Memory B cell (primary cell): ENCODE measurements around the gene GRIK5.
"Not testable (repeated sequence)": the region's sequence is repeated elsewhere in the genome, so short reads cannot be mapped to it uniquely, and the experiment has no call there.

ENCODE experiments used
- ATAC-seq: fragments of 150-1000 bp; cut with Tn5 transposase; 2 replicates; pipeline ENCODE4 v1.10.0; 2021; ENCODE audit warnings: low read depth, mild to moderate bottlenecking, moderate library complexity
- DNase-seq, 2 donors: peaks; one replicate each; pipeline ENCODE4 v3.0.0; 2022; ENCODE audit warnings: low spot score in 2 of 2
- H3K27ac Mint-ChIP-seq: one replicate; pipeline ENCODE4 v1.8.0; 2022; ENCODE audit warnings: mild to moderate bottlenecking, moderate library complexity, mixed read lengths
- H3K27me3 Mint-ChIP-seq: one replicate; pipeline ENCODE4 v1.8.0; 2022; ENCODE audit warnings: mixed read lengths
- H3K36me3 Mint-ChIP-seq: one replicate; pipeline ENCODE4 v1.8.0; 2022; ENCODE audit warnings: mild to moderate bottlenecking, mixed read lengths
- H3K4me1 Mint-ChIP-seq: one replicate; pipeline ENCODE4 v1.8.0; 2022; ENCODE audit warnings: mixed read lengths
- H3K4me3 Mint-ChIP-seq: one replicate; pipeline ENCODE4 v1.8.0; 2022; ENCODE audit warnings: mild to moderate bottlenecking, moderate library complexity, mixed read lengths
- H3K9me3 Mint-ChIP-seq: one replicate; pipeline ENCODE4 v1.8.0; 2022; ENCODE audit warnings: mixed read lengths

The GRIK5 gene

DNA sequence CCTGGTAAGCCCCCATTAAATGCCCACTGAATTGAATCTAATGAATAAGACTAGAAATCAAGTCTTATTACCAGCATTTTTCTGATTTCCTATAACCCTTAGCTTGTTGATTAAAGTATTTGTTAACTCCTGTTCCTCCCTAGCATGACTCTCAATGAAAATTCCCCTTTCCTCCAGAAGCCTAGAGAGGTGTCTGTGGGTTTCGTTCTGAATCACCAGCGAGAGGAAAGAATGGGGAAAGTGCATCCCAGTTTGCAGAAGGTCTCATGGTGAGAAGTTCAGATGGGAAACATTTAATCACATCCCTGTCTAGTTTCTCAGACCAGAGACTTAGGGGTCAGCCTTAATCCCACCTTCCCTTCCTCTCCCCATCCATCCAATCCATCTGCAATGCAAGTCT, 35.4 kb upstream of the GRIK5 start:
- Mint-ChIP-seq H3K36me3 (peaks cover 29% of the 10 kb centered on the region), H3K27me3 (no peaks in the 10 kb centered on the region), H3K4me1 (peaks cover 35% of the 10 kb centered on the region), H3K9me3 (no peaks in the 10 kb centered on the region), H3K4me3 (no peak overlapping the region), H3K27ac (peak overlapping the region; percentile 82)
- ATAC-seq, result no peak
- DNase-seq, result no peak

DNA sequence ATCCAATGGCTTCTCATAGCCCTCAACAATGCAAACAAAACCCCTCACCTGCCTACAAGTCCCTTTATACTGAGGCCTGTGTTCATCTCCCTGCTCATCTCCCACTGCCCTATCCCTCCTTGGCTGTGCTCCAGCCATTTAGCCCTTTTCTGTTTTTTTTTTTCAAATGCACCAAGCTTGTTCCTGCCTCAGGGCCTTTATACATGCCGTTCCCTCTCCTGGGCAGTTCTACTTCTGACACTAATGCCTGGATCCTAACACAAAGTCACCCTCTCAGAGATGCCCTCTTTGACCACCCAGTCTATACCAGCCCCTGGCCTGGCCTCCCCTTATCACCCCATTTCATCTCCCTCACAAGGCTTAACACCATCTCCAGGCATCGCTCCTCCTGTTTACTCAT, 32.9 kb upstream of the GRIK5 start:
- ATAC-seq, result no peak
- Mint-ChIP-seq H3K27me3 (no peaks in the 10 kb centered on the region), H3K4me1 (peaks cover 26% of the 10 kb centered on the region)

DNA sequence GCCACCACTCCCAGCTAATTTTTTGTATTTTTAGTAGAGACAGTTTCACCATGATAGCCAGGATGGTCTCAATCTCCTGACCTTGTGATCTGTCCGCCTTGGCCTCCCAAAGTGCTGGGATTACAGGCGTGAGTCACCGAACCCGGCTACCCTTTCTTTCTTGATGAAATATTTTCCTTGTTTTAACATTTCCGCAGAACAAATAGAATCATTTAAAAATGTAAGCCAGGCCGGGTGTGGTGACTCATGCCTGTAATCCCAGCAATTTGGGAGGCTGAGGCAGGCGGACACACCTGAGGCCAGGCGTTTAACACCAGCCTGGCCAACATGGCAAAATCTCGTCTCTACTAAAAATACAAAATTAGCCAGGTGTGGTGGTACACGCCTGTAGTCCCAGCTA, 30.2 kb upstream of the GRIK5 start:
- H3K4me3 Mint-ChIP-seq, ATAC-seq, H3K27me3 Mint-ChIP-seq, H3K9me3 Mint-ChIP-seq, DNase-seq, H3K27ac Mint-ChIP-seq: not testable (repeated sequence)
- peaks cover 27% of the 10 kb centered on the region for H3K36me3 Mint-ChIP-seq
- peaks cover 19% of the 10 kb centered on the region for H3K4me1 Mint-ChIP-seq

More for the DNA sequence above, 32.9 kb upstream of the GRIK5 start:
- Mint-ChIP-seq H3K36me3 (peaks cover 32% of the 10 kb centered on the region), H3K4me3 (no peak overlapping the region), H3K9me3 (no peaks in the 10 kb centered on the region), H3K27ac (peak overlapping the region; percentile 9)
- no peak for DNase-seq

DNA sequence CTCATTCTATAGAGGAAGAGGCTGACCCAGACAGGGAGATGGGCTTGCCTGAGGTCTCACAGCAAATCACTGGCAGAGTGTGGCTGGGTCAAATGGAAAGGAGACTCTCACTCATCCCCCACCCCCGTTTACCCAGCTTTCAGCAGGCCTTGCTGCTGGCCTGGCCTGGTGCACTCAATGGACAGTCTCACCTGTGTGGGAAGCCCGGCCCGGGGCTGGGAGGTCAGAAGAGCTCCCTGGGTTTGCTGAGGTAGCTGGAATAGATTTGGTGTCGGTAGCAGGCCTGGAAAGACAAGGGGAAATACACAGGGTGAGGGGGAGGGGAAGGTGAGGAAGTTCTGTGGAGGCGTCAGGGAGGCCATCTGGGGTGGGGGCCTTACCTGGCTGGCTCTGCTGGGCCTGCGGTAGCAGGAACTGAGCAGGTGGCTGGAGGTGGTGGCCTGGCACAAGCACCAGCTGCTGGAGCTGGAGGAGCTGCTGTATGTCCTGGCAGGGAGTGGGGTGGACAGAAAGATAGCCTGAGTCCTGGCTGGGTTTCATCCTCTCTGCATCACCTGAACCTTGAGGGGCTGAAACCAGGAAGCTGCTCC, 29.4 kb upstream of the GRIK5 start:
- Mint-ChIP-seq H3K27me3 (no peaks in the 10 kb centered on the region), H3K4me1 (peaks cover 16% of the 10 kb centered on the region), H3K27ac (peak overlapping the region; percentile 36), H3K9me3 (no peaks in the 10 kb centered on the region), H3K4me3 (no peak overlapping the region), H3K36me3 (peaks cover 25% of the 10 kb centered on the region)
- ATAC-seq (no peak), DNase-seq (no peak)

DNA sequence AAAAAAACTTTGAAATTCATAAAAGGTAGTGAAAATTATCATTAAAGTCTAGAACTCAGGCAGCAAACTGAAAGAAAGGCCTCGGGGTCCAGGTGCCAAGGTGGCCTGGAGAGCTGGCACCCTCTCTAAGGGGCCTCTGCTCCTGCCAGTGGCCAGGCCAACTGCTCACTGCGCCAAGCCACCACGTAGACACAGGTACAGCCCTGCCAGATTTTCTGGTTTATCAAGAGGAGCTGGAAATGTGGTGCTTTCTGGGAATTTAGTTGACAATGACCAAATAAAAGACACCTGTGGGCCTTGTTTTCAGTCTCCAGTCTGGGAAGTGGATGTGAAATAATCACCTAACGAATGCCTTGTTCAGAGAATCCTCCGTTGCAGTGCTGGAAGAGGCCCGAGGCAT, 28.8 kb upstream of the GRIK5 start:
- no peaks in the 10 kb centered on the region for H3K9me3 Mint-ChIP-seq
- no peaks in the 10 kb centered on the region for H3K27me3 Mint-ChIP-seq
- H3K36me3 Mint-ChIP-seq, result peaks cover 29% of the 10 kb centered on the region
- H3K4me1 Mint-ChIP-seq, result peaks cover 16% of the 10 kb centered on the region
- DNase-seq (no peak), ATAC-seq (no peak)
- H3K4me3 Mint-ChIP-seq, result no peak overlapping the region
- H3K27ac Mint-ChIP-seq, result no peak overlapping the region

DNA sequence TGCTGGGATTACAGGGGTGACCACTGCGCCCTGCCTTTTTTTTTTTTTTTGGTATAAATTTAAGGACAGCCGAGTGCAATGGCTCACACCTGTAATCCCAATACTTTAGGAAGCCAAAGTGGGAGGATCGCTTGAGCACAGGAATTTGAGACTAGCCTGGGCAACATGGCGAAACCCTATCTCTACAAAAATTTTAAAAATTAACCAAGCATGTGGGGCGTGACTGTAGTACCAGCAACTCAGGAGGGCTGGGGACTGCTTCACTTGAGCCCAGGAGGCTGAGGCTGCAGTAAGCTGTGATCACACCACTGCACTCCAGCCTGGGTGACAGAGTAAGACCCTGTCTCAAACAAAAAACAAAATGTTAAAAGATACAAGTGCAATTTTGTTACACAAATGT, 27.5 kb upstream of the GRIK5 start:
- H3K4me3 Mint-ChIP-seq, result no peak overlapping the region
- H3K4me1 Mint-ChIP-seq, result peaks cover 10% of the 10 kb centered on the region
- H3K36me3 Mint-ChIP-seq, result peaks cover 27% of the 10 kb centered on the region
- no peaks in the 10 kb centered on the region for H3K9me3 Mint-ChIP-seq
- H3K27ac Mint-ChIP-seq, result no peak overlapping the region
- ATAC-seq (no peak), DNase-seq (no peak)
- H3K27me3 Mint-ChIP-seq, result no peaks in the 10 kb centered on the region

DNA sequence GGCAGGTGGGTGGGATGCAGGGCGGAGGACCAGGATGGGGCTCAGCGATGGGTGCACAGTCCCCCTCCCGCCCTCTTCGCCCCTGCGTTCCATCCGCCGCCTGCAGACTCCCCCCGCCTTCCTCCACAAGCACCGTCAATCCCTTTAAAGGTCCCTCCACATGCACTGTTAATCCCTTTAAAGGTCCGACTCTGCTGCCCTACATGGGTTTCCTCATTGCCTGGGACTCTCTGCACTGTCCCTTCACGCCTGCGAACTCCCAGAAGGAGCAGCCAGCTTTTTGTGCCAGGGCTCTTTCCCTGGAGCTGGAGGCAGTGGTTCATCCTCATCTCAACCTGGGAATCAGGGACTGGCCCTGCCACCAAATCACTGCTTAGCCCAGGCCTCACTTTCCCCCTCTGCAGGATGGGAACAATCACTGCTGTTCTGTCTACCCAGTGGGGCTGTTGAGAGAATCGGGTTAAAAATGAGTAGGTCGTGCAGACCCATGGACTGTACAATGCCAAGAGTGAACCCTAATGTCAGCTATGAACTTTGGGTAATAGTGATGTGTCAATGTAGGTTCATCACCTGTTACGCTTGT, 26.3 kb upstream of the GRIK5 start:
- Mint-ChIP-seq H3K27ac (no peak overlapping the region), H3K36me3 (peaks cover 28% of the 10 kb centered on the region), H3K4me1 (peaks cover 14% of the 10 kb centered on the region), H3K27me3 (no peaks in the 10 kb centered on the region), H3K9me3 (no peaks in the 10 kb centered on the region), H3K4me3 (no peak overlapping the region)
- no peak for DNase-seq
- no peak for ATAC-seq

DNA sequence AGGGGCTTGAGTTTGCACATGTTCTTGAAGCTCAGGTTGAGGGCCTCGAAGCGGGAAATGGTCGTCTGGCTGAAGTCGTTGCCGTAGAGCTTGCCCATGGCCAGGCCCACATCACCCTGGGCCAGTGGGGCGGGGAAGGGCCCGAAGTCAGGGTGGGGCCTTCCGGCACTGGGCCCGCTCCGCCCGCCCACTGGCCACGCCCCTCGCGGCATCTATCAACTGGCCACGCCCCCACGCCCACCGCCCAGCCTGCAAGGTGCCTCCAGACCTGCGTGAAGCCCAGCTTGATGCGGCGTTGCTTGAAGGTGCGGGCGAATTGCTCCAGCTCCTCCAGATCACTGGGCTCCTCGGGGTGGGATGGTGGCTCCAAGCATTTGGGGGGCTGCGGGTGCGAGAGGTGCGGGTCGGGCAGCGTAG, 25.8 kb upstream of the GRIK5 start:
- no peak overlapping the region for H3K27ac Mint-ChIP-seq
- peaks cover 16% of the 10 kb centered on the region for H3K4me1 Mint-ChIP-seq
- H3K36me3 Mint-ChIP-seq, result peaks cover 26% of the 10 kb centered on the region
- ATAC-seq (no peak), DNase-seq (no peak)
- H3K9me3 Mint-ChIP-seq, result no peaks in the 10 kb centered on the region
- H3K4me3 Mint-ChIP-seq, result no peak overlapping the region
- no peaks in the 10 kb centered on the region for H3K27me3 Mint-ChIP-seq

DNA sequence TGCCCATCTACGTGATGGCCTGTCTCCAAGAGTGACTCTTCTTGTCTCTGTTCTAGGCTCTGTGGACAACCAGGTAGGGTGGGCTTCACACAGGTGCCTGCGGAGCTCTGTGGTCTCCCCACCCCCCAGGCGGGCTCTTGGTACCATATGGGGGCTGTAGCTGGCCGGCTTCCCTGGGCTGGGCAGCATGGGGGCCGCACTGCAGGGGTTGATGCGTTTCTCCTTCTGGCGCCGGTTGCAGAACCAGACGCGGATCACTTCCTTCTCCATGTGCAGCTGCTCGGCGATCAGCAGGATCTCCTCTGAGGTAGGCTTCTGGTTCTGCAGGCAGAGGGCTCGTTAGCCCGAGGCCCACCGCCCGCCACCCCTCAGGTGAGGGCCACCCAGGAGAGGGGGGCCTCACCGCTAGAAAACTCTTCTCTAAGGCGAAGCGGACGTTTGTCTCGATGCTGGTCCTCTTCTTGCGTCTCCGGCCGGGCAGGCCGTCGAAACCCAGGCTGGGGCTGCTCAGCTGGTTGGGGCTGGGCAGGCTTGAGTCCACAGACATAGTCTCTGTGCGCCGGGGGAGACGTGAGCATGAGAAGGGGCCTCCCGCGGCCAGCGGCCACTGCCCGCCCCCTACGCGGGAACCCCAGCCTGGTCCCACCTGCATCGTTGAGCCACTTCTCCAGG, 25.3 kb upstream of the GRIK5 start:
- no peak for ATAC-seq
- H3K36me3 Mint-ChIP-seq, result peaks cover 30% of the 10 kb centered on the region
- H3K27me3 Mint-ChIP-seq, result no peaks in the 10 kb centered on the region
- H3K27ac Mint-ChIP-seq, result no peak overlapping the region
- no peaks in the 10 kb centered on the region for H3K9me3 Mint-ChIP-seq
- DNase-seq, result no peak
- H3K4me1 Mint-ChIP-seq, result peaks cover 16% of the 10 kb centered on the region
- no peak overlapping the region for H3K4me3 Mint-ChIP-seq

DNA sequence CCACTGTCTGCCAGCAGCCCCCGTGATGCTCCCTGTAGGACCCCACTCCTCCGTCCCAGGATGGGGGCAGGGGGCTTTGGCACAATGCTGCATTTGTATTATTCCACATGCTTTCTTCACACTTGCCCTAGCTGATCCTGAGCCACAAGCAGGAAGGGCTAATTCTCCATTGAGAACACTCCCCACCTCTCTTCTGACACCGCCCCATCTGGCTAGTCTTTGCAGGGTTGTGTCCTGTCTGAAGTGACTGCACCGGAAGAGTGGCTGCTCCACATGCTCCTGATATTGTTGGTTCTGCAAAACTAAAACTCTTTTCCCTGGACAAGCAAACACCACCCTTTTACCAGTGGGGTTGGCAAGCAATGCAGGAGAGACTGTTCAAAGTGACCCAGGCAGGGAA, 23.9 kb upstream of the GRIK5 start:
- ATAC-seq (no peak), DNase-seq (no peak)
- Mint-ChIP-seq H3K9me3 (no peaks in the 10 kb centered on the region), H3K27me3 (no peaks in the 10 kb centered on the region), H3K36me3 (peaks cover 27% of the 10 kb centered on the region), H3K4me3 (no peak overlapping the region), H3K27ac (peak overlapping the region; percentile 77), H3K4me1 (peaks cover 26% of the 10 kb centered on the region)

DNA sequence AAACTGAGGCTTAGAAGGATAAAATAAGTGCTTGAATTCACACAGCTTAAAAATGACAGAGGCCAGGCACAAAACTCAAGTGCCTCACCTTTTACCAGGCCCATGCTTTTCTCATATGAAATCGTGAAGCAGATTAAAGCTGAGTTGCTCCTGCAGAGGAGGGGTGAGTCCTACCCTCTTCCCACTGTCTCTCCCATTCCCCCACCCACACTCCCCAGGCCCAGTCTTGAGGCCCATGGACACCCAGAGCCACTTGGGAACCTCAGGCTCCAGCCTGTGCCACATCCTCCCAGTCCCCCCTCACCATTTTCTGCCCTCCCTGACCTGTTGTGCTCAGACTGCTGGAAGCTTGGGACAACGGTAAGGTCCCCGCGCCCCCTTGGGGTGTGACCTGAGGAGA, 23.5 kb upstream of the GRIK5 start:
- Mint-ChIP-seq H3K27me3 (no peaks in the 10 kb centered on the region), H3K27ac (no peak overlapping the region), H3K9me3 (no peaks in the 10 kb centered on the region), H3K4me3 (no peak overlapping the region), H3K36me3 (peaks cover 27% of the 10 kb centered on the region), H3K4me1 (peaks cover 28% of the 10 kb centered on the region)
- no peak for ATAC-seq
- no peak for DNase-seq

DNA sequence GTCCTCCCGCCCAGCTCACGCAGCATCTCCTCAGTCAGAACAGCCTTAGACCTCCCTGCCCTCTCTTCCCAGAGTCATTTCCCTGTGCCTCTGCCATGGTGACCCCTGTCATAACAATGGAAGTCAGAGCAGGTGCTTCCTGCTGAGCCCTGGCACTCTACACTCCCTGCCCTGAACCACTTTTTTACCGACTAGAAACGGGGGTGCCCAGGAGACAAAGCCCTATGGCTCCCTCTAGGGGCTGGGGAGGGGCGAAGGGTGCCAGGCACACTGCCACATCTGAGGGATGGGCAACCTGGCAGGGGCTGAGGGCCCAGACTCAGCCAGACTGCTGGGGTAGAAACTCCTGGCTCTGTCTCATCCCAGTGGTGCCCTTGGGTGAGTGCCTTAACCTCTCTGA, 22.3 kb upstream of the GRIK5 start:
- DNase-seq (peak in 1 of 2 donors; percentile 50), ATAC-seq (peak; percentile 75)
- H3K4me1 Mint-ChIP-seq, result peaks cover 38% of the 10 kb centered on the region
- H3K9me3 Mint-ChIP-seq, result no peaks in the 10 kb centered on the region
- peaks cover 26% of the 10 kb centered on the region for H3K36me3 Mint-ChIP-seq
- peak overlapping the region; percentile 8 for H3K4me3 Mint-ChIP-seq
- H3K27ac Mint-ChIP-seq, result peak overlapping the region; percentile 38
- H3K27me3 Mint-ChIP-seq, result no peaks in the 10 kb centered on the region

DNA sequence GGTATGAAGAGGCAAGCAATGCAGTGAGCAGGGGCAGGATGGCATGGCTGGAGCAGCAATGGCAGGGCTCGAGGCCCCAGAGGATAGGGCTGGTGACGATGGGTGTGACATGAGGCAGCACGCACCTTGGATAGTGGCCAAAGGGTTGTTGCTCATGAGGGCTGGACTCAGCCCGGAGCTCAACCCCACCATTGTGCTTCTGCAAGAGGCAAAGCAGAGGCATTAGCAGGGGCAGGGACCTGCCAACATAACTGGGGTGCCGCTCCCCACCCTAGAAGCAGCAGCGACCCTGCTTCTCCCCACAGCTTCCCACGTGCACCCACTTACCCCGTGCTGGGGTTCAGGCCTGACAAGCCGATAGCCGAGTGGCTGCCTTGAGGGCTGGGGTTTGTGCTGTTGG, 21.7 kb upstream of the GRIK5 start:
- Mint-ChIP-seq H3K4me1 (peaks cover 40% of the 10 kb centered on the region), H3K36me3 (peaks cover 26% of the 10 kb centered on the region), H3K27ac (no peak overlapping the region), H3K9me3 (no peaks in the 10 kb centered on the region), H3K27me3 (no peaks in the 10 kb centered on the region), H3K4me3 (no peak overlapping the region)
- DNase-seq (no peak), ATAC-seq (no peak)

DNA sequence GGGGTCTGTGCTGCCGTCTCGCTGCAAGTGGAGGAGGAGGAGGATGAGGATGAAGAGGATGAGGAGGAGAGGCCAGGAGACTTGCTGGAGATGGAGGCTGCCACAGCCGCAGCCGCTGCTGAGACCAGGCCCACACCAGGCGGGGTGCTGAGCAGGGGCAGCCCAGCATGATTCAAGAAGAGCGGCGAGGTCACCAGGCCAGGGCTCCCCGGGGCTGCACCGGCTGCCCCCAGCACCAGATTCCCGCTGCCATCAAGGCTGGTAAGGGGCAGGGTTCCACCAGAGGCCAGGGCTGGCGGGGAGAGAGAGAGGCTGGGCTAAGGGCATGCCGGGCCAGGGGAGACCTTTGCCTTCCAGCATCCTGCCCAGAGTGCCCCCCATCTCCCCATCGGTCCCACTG, 21.3 kb upstream of the GRIK5 start:
- no peaks in the 10 kb centered on the region for H3K9me3 Mint-ChIP-seq
- peaks cover 23% of the 10 kb centered on the region for H3K36me3 Mint-ChIP-seq
- peak overlapping the region; percentile 78 for H3K27ac Mint-ChIP-seq

DNA sequence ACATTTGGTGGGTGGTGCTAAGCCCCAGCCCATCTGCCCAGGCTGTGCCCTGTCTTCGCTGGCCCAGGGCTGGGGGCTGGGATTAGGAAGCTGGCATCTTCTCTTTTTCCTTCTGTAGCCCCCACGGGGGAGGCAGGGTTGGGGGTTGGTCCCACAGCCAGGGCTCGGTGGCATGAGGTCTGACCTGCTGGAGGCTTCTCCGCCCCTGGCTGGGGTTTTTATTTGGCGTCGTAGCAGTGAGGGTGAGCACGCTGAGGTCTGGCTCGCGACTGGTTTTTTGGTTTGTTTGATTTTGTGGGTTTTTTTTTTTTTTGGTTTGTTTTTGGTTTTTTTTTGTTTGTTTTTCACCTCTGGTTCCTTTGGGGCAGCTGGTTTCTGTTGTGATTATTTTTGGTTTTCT, 20.7 kb upstream of the GRIK5 start:
- H3K9me3 Mint-ChIP-seq, result no peaks in the 10 kb centered on the region
- peaks cover 46% of the 10 kb centered on the region for H3K4me1 Mint-ChIP-seq
- no peak overlapping the region for H3K4me3 Mint-ChIP-seq

More for the DNA sequence above, 21.3 kb upstream of the GRIK5 start:
- ATAC-seq (no peak), DNase-seq (no peak)
- Mint-ChIP-seq H3K4me1 (peaks cover 40% of the 10 kb centered on the region), H3K27me3 (no peaks in the 10 kb centered on the region), H3K4me3 (no peak overlapping the region)

More for the DNA sequence above, 20.7 kb upstream of the GRIK5 start:
- DNase-seq, result no peak
- H3K27me3 Mint-ChIP-seq, result no peaks in the 10 kb centered on the region
- peak overlapping the region; percentile 78 for H3K27ac Mint-ChIP-seq
- ATAC-seq, result peak; percentile 10
- peaks cover 23% of the 10 kb centered on the region for H3K36me3 Mint-ChIP-seq
